H9 (cell line): Measurements from ENCODE around the gene PJA2. TPM values are rescaled to one million over a fixed set of nuclear protein-coding genes. Genes with fewer than 3 reads are reported as not detected.

Source experiments
- DNase-seq: peaks from one replicate; pipeline ENCODE4 v3.0.0-alpha.2; 2017
- H2AFZ ChIP-seq: one replicate; pipeline ENCODE4 v1.6.1; 2013; ENCODE audit warnings: mild to moderate bottlenecking, low read length, control low read depth, moderate library complexity
- H2AK5ac ChIP-seq: 2 replicates; pipeline ENCODE4 v1.6.1; 2013; ENCODE audit warnings: low read length, control low read depth, mixed read lengths; ENCODE audit not compliant: insufficient read length
- H2BK120ac ChIP-seq: one replicate; pipeline ENCODE4 v1.6.1; 2013; ENCODE audit warnings: low read depth, mild to moderate bottlenecking, low read length, control low read depth, inconsistent platforms; ENCODE audit not compliant: poor library complexity, severe bottlenecking
- H2BK12ac ChIP-seq: 2 replicates; pipeline ENCODE4 v1.6.1; 2013; ENCODE audit warnings: low read length, control low read depth, mixed read lengths, low read depth; ENCODE audit not compliant: insufficient read length
- H2BK15ac ChIP-seq: 2 replicates; pipeline ENCODE4 v1.6.1; 2013; ENCODE audit warnings: low read depth, low read length, control low read depth
- H2BK20ac ChIP-seq: one replicate; pipeline ENCODE4 v1.6.1; 2013; ENCODE audit warnings: low read depth, mild to moderate bottlenecking, low read length, control low read depth, inconsistent platforms; ENCODE audit not compliant: poor library complexity, severe bottlenecking
- H2BK5ac ChIP-seq: 2 replicates; pipeline ENCODE4 v1.6.1; 2013; ENCODE audit warnings: low read length, control low read depth, mixed read lengths; ENCODE audit not compliant: insufficient read length
- H3K14ac ChIP-seq: 2 replicates; pipeline ENCODE4 v1.6.1; 2013; ENCODE audit warnings: low read length, control low read depth; ENCODE audit not compliant: insufficient read depth
- H3K18ac ChIP-seq: 2 replicates; pipeline ENCODE4 v1.6.1; 2013; ENCODE audit warnings: low read depth, mild to moderate bottlenecking, mixed read lengths, low read length, control low read depth; ENCODE audit not compliant: insufficient read length
- H3K23ac ChIP-seq: 2 replicates; pipeline ENCODE4 v1.6.1; 2013; ENCODE audit warnings: low read length, control low read depth, mixed read lengths, low read depth; ENCODE audit not compliant: insufficient read length
- H3K23me2 ChIP-seq: 2 replicates; pipeline ENCODE4 v1.6.1; 2013; ENCODE audit warnings: low read depth, mild to moderate bottlenecking, mixed read lengths, low read length, control low read depth; ENCODE audit not compliant: insufficient read length, poor library complexity, severe bottlenecking
- H3K27ac ChIP-seq: 2 replicates; pipeline ENCODE4 v1.5.1; 2013; ENCODE audit warnings: low read length, control low read depth, mixed read lengths, low read depth; ENCODE audit not compliant: insufficient read length
- H3K27me3 ChIP-seq: 2 replicates; pipeline ENCODE4 v1.6.1; 2013; ENCODE audit warnings: low read length, control low read depth, inconsistent platforms; ENCODE audit not compliant: insufficient read depth
- H3K4ac ChIP-seq: 2 replicates; pipeline ENCODE4 v1.6.1; 2013; ENCODE audit warnings: low read depth, mild to moderate bottlenecking, control low read depth, inconsistent platforms, low read length, moderate library complexity
- H3K4me1 ChIP-seq: 2 replicates; pipeline ENCODE4 v1.6.1; 2013; ENCODE audit warnings: low read length, control low read depth, inconsistent platforms; ENCODE audit not compliant: insufficient read depth
- H3K4me2 ChIP-seq: 2 replicates; pipeline ENCODE4 v1.6.1; 2013; ENCODE audit warnings: low read length, control low read depth, mixed read lengths; ENCODE audit not compliant: insufficient read length, insufficient read depth
- H3K56ac ChIP-seq: 2 replicates; pipeline ENCODE4 v1.6.1; 2013; ENCODE audit warnings: low read depth, mild to moderate bottlenecking, mixed read lengths, low read length, control low read depth; ENCODE audit not compliant: insufficient read length
- H3K79me1 ChIP-seq: 2 replicates; pipeline ENCODE4 v1.6.1; 2013; ENCODE audit warnings: low read depth, mild to moderate bottlenecking, moderate library complexity, low read length, control low read depth, inconsistent platforms; ENCODE audit not compliant: insufficient read depth, poor library complexity, severe bottlenecking
- H3K79me2 ChIP-seq: 2 replicates; pipeline ENCODE4 v1.6.1; 2013; ENCODE audit warnings: low read length, control low read depth, inconsistent platforms; ENCODE audit not compliant: insufficient read depth
- H3K9ac ChIP-seq: 2 replicates; pipeline ENCODE4 v1.6.1; 2013; ENCODE audit warnings: low read length, control low read depth, mixed read lengths; ENCODE audit not compliant: insufficient read length; ENCODE audit errors: extremely low read depth
- H3K9me3 ChIP-seq: one replicate; pipeline ENCODE4 v1.6.1; 2013; ENCODE audit warnings: low read depth, low read length, inconsistent platforms; ENCODE audit not compliant: control insufficient read depth
- H3T11ph ChIP-seq: one replicate; pipeline ENCODE4 v1.6.1; 2013; ENCODE audit warnings: mild to moderate bottlenecking, low read length, control low read depth, inconsistent platforms
- H4K20me1 ChIP-seq: one replicate; pipeline ENCODE4 v1.6.1; 2013; ENCODE audit not compliant: control insufficient read depth, insufficient read length, insufficient read depth
- H4K5ac ChIP-seq: 2 replicates; pipeline ENCODE4 v1.6.1; 2013; ENCODE audit warnings: low read depth, mild to moderate bottlenecking, mixed read lengths, low read length, control low read depth; ENCODE audit not compliant: insufficient read length
- H4K8ac ChIP-seq: replicated peaks from 2 replicates; pipeline ENCODE4 v1.6.1; 2013; ENCODE audit warnings: low read length, control low read depth, mixed read lengths, low read depth; ENCODE audit not compliant: insufficient read length
- H4K91ac ChIP-seq: 2 replicates; pipeline ENCODE4 v1.6.1; 2013; ENCODE audit warnings: low read depth, mild to moderate bottlenecking, moderate library complexity, mixed read lengths, low read length, control low read depth; ENCODE audit not compliant: insufficient read length
- H3K27ac Mint-ChIP-seq, 3 experiments: 2 replicates in 2 of 3; 3 replicates in 1 of 3; pipeline ENCODE4 v1.8.0; 2020 to 2021; ENCODE audit warnings: mixed read lengths in 3 of 3, mild to moderate bottlenecking in 1 of 3, moderate library complexity in 1 of 3
- H3K27me3 Mint-ChIP-seq: 2 replicates; pipeline ENCODE4 v1.8.0; 2021; ENCODE audit warnings: low read depth, mild to moderate bottlenecking, moderate library complexity, mixed read lengths
- H3K36me3 Mint-ChIP-seq, 3 experiments: 2 replicates in 2 of 3; 3 replicates in 1 of 3; pipeline ENCODE4 v1.8.0; 2020 to 2021; ENCODE audit warnings: low read depth in 3 of 3, mixed read lengths in 3 of 3; ENCODE audit not compliant: insufficient read depth in 1 of 3
- H3K4me1 Mint-ChIP-seq, 2 experiments: 2 replicates each; pipeline ENCODE4 v1.8.0; 2020; ENCODE audit warnings: mixed read lengths in 2 of 2
- H3K4me3 Mint-ChIP-seq, 2 experiments: 2 replicates in 1 of 2; 3 replicates in 1 of 2; pipeline ENCODE4 v1.8.0; 2020 to 2021; ENCODE audit warnings: mild to moderate bottlenecking in 2 of 2, mixed read lengths in 2 of 2, moderate library complexity in 1 of 2
- H3K9me3 Mint-ChIP-seq, 2 experiments: 2 replicates in 1 of 2; 3 replicates in 1 of 2; pipeline ENCODE4 v1.8.0; 2020; ENCODE audit warnings: mild to moderate bottlenecking in 2 of 2, mixed read lengths in 2 of 2, moderate library complexity in 1 of 2
- CTCF ChIP-seq: fragments of 200-600 bp; sonication (generic); conservative IDR thresholded peaks from 3 replicates; pipeline ENCODE4 v1.8.0; 2021; ENCODE audit warnings: antibody characterized with exemption, mild to moderate bottlenecking
- WGBS: extraction: QIAGEN DNeasy Blood & Tissue Kit; methylation state at CpG from one replicate; pipeline ENCODE4 v1.1.7; 2013; ENCODE audit warnings: missing lambda C conversion rate, low lambda C conversion rate, mixed read lengths; ENCODE audit not compliant: insufficient read length; ENCODE audit errors: extremely low coverage; 5-methylcytosine and 5-hydroxymethylcytosine counted together
- total RNA-seq: library from RNA; stranded (reverse); gene quantifications from 2 replicates; pipeline ENCODE4 v1.2.1, GENCODE V29; 2021

Gene PJA2
- total RNA-seq, 1 experiment from 2014 or later = 41.5 TPM

- no peak for DNase-seq
- Histone ChIP-seq H3K4ac (no peak overlapping the region), H3K18ac (no peak overlapping the region), H2AFZ (no peak overlapping the region), H3K27ac (no peak overlapping the region), H3K14ac (no peak overlapping the region), H4K5ac (no peak overlapping the region), H2BK20ac (no peak overlapping the region), H3K23me2 (no peaks in the 10 kb centered on the region), H2BK120ac (no peak overlapping the region), H3K23ac (no peak overlapping the region), H3K56ac (no peak overlapping the region), H3K9me3 (no peaks in the 10 kb centered on the region), H2BK15ac (no peak overlapping the region), H3K4me1 (no peaks in the 10 kb centered on the region), H4K8ac (no peak overlapping the region), H2BK5ac (no peak overlapping the region), H3K9ac (no peak overlapping the region), H3K4me2 (no peak overlapping the region), H2BK12ac (no peak overlapping the region), H3K27me3 (no peaks in the 10 kb centered on the region), H3K79me1 (no peaks in the 10 kb centered on the region), H4K91ac (no peak overlapping the region), H2AK5ac (no peak overlapping the region), H3K79me2 (no peaks in the 10 kb centered on the region), H3T11ph (no peak overlapping the region), H4K20me1 (no peaks in the 10 kb centered on the region)
- Mint-ChIP-seq H3K9me3 (no peaks in the 10 kb centered on the region), H3K27me3 (no peaks in the 10 kb centered on the region), H3K36me3 (peaks cover 4 to 51% (median 30%) of the 10 kb centered on the region in 3 experiments; a peak in 5 of 7 replicates), H3K27ac (no peak overlapping the region), H3K4me3 (no peak overlapping the region), H3K4me1 (no peaks in the 10 kb centered on the region)
- WGBS = no CpG with 5 or more reads among the region's 2 CpGs
- no peak for TF ChIP-seq CTCF
Observed at GRCh38 chr5:109378095-109378494, 31.7 kb downstream of the PJA2 start.
